Neutrophil (primary cell): ENCODE results near the gene BRINP3.

ENCODE experiments used
- H3K27ac ChIP-seq: fragments of 200-600 bp; sonication (generic); 2 replicates; pipeline ENCODE4 v1.5.1; 2016; ENCODE audit warnings: mild to moderate bottlenecking, moderate library complexity
- H3K27me3 ChIP-seq: fragments of 200-600 bp; sonication (generic); 2 replicates; pipeline ENCODE4 v1.6.0; 2016; ENCODE audit warnings: mild to moderate bottlenecking
- H3K36me3 ChIP-seq: fragments of 200-600 bp; sonication (generic); 2 replicates; pipeline ENCODE4 v1.5.1; 2017
- H3K4me1 ChIP-seq, 2 experiments: fragments of 200-600 bp in 1 of 2; sonication (generic) in 1 of 2; 1 replicate in 1 of 2; 2 replicates in 1 of 2; pipeline versions ENCODE4 v1.5.1 to v1.6.1; 2013 to 2016; ENCODE audit warnings: low read depth in 1 of 2, low read length in 1 of 2, mild to moderate bottlenecking in 1 of 2, moderate library complexity in 1 of 2; ENCODE audit not compliant: control insufficient read depth in 1 of 2, insufficient read depth in 1 of 2
- H3K4me3 ChIP-seq, 2 experiments: fragments of 200-600 bp in 1 of 2; sonication (generic) in 1 of 2; 1 replicate in 1 of 2; 2 replicates in 1 of 2; pipeline ENCODE4 v1.5.1; 2013 to 2016; ENCODE audit warnings: low read depth in 1 of 2, low read length in 1 of 2, mild to moderate bottlenecking in 1 of 2, moderate library complexity in 1 of 2
- H3K9me3 ChIP-seq: fragments of 200-600 bp; sonication (generic); 2 replicates; pipeline ENCODE4 v1.5.1; 2016
- TF ChIP-seq, protein P1 (sequence below): fragments of 200-600 bp; sonication (generic); IDR thresholded peaks from 2 replicates; pipeline ENCODE4 v1.5.1; 2016; ENCODE audit warnings: antibody characterized with exemption

The BRINP3 gene

DNA sequence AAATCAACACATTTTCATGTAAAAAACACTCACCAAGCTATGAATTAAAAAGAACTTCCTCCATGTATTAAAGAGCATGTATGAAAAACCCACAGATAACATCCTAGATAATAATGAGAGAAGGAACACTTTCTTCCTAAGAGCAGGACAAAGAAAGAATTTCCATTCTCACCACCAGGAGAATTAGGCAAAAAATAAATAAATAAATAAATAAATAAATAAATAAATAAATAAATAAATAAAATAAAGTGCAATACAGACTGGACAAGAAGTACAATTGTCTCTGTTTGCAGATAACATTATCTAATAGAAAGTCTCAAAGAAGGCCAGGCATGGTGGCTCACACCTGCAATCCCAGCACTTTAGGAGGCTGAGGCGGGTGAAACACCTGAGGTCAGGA is 218.2 kb downstream of the BRINP3 start:
- H3K9me3 ChIP-seq = no peaks in the 10 kb centered on the region
- no peaks in the 10 kb centered on the region for H3K36me3 ChIP-seq
- TF ChIP-seq, protein P1, sequence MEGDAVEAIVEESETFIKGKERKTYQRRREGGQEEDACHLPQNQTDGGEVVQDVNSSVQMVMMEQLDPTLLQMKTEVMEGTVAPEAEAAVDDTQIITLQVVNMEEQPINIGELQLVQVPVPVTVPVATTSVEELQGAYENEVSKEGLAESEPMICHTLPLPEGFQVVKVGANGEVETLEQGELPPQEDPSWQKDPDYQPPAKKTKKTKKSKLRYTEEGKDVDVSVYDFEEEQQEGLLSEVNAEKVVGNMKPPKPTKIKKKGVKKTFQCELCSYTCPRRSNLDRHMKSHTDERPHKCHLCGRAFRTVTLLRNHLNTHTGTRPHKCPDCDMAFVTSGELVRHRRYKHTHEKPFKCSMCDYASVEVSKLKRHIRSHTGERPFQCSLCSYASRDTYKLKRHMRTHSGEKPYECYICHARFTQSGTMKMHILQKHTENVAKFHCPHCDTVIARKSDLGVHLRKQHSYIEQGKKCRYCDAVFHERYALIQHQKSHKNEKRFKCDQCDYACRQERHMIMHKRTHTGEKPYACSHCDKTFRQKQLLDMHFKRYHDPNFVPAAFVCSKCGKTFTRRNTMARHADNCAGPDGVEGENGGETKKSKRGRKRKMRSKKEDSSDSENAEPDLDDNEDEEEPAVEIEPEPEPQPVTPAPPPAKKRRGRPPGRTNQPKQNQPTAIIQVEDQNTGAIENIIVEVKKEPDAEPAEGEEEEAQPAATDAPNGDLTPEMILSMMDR = no peak
- H3K27me3 ChIP-seq = no peaks in the 10 kb centered on the region
- no peak overlapping the region for H3K4me3 ChIP-seq
- H3K27ac ChIP-seq = no peak overlapping the region
- no peaks in the 10 kb centered on the region for H3K4me1 ChIP-seq

DNA sequence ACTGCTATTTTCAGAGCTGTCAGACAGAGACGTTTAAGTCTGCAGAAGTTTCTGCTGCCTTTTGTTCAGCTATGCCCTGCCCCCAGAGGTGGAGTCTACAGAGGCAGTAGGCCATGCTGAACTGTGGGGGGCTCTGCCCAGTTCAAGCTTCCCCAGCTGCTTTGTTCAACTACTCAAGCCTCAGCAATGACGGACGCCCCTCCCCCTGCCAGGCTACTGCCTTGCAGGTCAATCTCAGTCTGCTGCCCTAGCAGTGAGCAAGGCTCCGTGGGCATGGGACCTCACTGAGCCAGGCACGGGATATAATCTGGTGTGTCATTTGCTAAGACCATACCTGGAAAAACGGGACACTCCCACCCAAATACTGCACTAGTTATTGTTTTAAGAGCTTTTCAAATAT is 219.7 kb downstream of the BRINP3 start:
- no peaks in the 10 kb centered on the region for H3K27me3 ChIP-seq
- no peaks in the 10 kb centered on the region for H3K9me3 ChIP-seq
- H3K27ac ChIP-seq = no peak overlapping the region
- TF ChIP-seq, protein P1 = no peak
- no peak overlapping the region for H3K4me3 ChIP-seq
- H3K4me1 ChIP-seq = no peaks in the 10 kb centered on the region
- H3K36me3 ChIP-seq = no peaks in the 10 kb centered on the region

DNA sequence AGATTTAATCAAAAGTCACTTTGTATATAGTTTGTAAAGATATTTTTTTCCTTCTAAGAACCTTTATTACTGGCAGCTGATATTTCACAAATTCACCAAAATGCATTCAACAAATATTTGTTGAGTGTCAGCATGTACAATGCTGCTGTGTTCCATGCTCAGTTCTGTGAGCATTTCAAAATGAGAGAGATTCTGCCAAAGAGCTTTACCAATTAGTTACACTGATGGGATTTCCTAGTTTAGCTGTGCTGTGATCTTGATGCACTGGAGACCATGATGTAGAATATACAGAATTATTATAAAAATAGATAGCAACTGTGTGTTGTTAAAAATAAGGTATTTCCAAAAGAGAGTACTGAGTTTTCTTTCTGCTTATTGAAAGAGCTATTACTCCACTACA is 225.6 kb downstream of the BRINP3 start:
- TF ChIP-seq, protein P1 = no peak
- Histone ChIP-seq H3K9me3 (no peaks in the 10 kb centered on the region), H3K27ac (no peak overlapping the region), H3K4me1 (no peaks in the 10 kb centered on the region), H3K4me3 (no peak overlapping the region), H3K36me3 (no peaks in the 10 kb centered on the region), H3K27me3 (no peaks in the 10 kb centered on the region)

DNA sequence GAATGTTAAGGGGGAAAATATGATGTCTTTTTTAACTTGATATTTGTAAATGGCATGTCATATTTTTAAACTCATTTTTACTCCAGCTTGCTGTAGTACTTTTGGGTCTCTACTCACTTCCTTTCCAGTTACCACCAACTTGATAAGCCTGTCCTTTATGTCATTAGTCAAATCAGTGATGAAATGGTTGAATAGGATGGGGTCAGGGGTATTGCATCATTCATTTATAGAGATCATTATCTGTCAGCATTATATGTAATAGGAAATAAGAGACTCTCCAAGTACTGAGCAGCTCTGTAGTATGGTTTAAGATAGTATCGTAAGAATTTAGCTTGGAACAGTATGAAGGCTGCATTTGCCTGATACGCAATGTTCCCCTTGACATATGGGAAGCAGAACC is 227.3 kb downstream of the BRINP3 start:
- H3K4me3 ChIP-seq = no peak overlapping the region
- no peaks in the 10 kb centered on the region for H3K4me1 ChIP-seq
- no peak overlapping the region for H3K27ac ChIP-seq
- no peaks in the 10 kb centered on the region for H3K36me3 ChIP-seq
- TF ChIP-seq, protein P1 = no peak
- no peaks in the 10 kb centered on the region for H3K9me3 ChIP-seq
- no peaks in the 10 kb centered on the region for H3K27me3 ChIP-seq

DNA sequence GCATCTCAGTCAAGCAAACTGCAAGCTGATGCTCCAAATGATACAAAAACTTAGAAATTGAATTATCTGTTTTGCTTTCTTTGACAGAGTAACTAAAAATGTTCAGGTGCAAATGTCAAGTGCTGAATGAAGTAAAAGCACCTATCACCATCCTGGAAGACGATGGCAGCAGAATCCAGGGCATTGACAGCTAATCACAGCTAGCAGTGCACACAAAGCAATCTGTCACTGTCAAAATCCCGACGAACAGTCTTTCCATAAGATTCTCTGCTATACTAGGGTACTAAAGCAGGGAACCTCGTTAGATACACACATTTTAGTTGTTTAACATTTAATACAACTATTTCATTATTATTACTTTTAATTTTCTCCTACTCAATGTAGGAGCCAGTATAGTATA is 233.3 kb downstream of the BRINP3 start:
- Histone ChIP-seq H3K27me3 (no peaks in the 10 kb centered on the region), H3K4me1 (no peaks in the 10 kb centered on the region), H3K4me3 (no peak overlapping the region), H3K27ac (no peak overlapping the region), H3K9me3 (no peaks in the 10 kb centered on the region), H3K36me3 (no peaks in the 10 kb centered on the region)
- TF ChIP-seq, protein P1 = no peak

DNA sequence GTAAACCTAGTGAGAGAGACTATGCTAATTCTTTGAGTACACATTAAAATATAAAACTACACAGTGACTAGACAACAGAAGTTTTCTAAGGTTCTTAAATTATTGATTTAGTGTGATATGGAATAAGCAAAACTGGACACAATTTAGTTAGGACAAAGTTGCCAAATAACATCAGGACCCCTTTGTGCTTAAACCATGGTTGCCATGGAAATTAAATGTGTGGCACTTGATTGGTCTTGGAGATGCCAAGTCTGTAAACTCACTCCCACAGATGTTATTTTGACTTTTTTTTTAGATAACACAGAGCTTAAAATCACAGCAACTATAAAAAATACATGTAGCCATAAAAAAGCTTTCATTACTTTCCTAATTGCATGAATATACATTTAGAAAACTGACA is 234.6 kb downstream of the BRINP3 start:
- H3K27ac ChIP-seq = no peak overlapping the region
- H3K4me1 ChIP-seq = no peaks in the 10 kb centered on the region
- H3K27me3 ChIP-seq = no peaks in the 10 kb centered on the region
- no peaks in the 10 kb centered on the region for H3K9me3 ChIP-seq
- H3K4me3 ChIP-seq = no peak overlapping the region
- TF ChIP-seq, protein P1 = no peak
- no peaks in the 10 kb centered on the region for H3K36me3 ChIP-seq
